ENCODE measurements around the gene TRIO.

Gene TRIO

DNA sequence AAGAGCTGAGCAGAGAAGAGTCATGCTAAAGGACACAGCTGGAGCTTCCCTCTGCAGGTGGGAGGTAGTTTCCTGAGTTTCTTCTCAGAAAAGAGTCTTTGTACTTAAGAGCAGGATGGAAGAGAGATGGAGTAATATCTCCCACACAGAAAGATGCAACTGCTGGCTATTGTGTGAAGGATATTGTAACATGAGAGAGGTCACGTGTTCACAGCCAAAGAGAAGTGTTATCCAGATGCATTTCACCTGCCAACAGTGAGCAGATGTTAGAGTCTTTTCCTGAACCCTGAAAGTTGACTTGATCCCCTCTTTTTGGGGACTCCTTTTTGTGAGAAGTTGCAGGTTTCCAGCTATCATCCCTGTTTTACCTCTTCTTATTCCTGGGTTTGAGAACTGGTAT lies 14.0 kb upstream of the TRIO start:
- H3F3A ChIP-seq (ENCODE audit: insufficient read depth) = no peaks in the 10 kb centered on the region
- TF ChIP-seq, protein P1, sequence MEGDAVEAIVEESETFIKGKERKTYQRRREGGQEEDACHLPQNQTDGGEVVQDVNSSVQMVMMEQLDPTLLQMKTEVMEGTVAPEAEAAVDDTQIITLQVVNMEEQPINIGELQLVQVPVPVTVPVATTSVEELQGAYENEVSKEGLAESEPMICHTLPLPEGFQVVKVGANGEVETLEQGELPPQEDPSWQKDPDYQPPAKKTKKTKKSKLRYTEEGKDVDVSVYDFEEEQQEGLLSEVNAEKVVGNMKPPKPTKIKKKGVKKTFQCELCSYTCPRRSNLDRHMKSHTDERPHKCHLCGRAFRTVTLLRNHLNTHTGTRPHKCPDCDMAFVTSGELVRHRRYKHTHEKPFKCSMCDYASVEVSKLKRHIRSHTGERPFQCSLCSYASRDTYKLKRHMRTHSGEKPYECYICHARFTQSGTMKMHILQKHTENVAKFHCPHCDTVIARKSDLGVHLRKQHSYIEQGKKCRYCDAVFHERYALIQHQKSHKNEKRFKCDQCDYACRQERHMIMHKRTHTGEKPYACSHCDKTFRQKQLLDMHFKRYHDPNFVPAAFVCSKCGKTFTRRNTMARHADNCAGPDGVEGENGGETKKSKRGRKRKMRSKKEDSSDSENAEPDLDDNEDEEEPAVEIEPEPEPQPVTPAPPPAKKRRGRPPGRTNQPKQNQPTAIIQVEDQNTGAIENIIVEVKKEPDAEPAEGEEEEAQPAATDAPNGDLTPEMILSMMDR (IDR thresholded peaks at IDR 0.05; ENCODE audit: insufficient read depth, low read length, poor library complexity, severe bottlenecking) = no peak
- TF ChIP-seq EZH2phosphoT487 (conservative IDR thresholded peaks at IDR 0.05; ENCODE audit: low read length) = no peak
- no peaks in the 10 kb centered on the region for H3K36me3 ChIP-seq (ENCODE audit: low read length)
- no peaks in the 10 kb centered on the region for H4K20me1 ChIP-seq (ENCODE audit: low read depth, low read length)
- H3K27me3 ChIP-seq (ENCODE audit: low read length) = no peaks in the 10 kb centered on the region
- H3K4me3 ChIP-seq (ENCODE audit: insufficient read depth, low read length, poor library complexity, severe bottlenecking) = no peak overlapping the region
- H3K79me2 ChIP-seq (ENCODE audit: insufficient read depth, low read length) = no peaks in the 10 kb centered on the region
- no peak overlapping the region for H3K9ac ChIP-seq (ENCODE audit: low read length)
- no peak overlapping the region for H3K4me2 ChIP-seq (ENCODE audit: low read depth, low read length, poor library complexity, severe bottlenecking)
- no peak overlapping the region for H3K27ac ChIP-seq (ENCODE audit: low read depth, low read length)
- no peaks in the 10 kb centered on the region for H3K9me3 ChIP-seq (ENCODE audit: insufficient read depth, low read length)
- H3K9me2 ChIP-seq (replicated peaks; ENCODE audit: insufficient read depth, low read length) = no peaks in the 10 kb centered on the region
- H2AFZ ChIP-seq (ENCODE audit: low read depth, low read length, severe bottlenecking) = no peak overlapping the region

DNA sequence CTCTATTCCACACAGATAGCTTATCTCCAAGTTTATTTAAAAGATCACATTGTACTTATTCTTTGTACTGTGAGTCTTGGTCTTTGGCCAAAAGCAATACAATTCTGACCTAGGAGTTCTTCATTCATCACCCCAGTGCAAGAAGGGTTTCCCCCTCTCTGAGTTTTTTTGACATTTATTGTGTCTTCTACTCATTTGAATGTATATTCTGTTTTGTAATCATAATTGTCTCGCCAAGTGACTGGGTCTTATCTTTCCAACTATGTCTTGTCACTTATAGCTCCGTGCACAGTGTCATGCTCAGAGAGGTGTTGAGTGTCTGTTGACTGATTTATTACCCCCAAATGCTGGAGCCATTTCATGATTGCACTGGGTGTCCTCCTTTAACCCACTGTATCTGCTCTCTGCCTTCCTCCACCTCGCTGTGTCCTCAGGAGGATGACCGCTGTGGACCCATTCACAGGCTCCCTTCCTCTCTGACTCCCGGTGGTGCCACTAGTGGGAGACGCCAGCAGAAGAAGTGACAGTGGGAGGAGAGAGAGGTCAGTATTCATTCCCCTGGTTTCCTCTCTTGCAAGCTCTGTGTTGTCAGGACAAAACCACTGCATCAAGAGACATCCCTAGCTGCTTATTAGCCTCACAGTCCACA lies 11.2 kb upstream of the TRIO start:
- H4K20me1 ChIP-seq (ENCODE audit: low read depth, low read length) = no peaks in the 10 kb centered on the region
- H2AFZ ChIP-seq (ENCODE audit: low read depth, low read length, severe bottlenecking) = no peak overlapping the region
- H3K9me3 ChIP-seq (ENCODE audit: insufficient read depth, low read length) = no peaks in the 10 kb centered on the region
- H3K27ac ChIP-seq (ENCODE audit: low read depth, low read length) = no peak overlapping the region
- H3K9ac ChIP-seq (ENCODE audit: low read length) = no peak overlapping the region
- no peaks in the 10 kb centered on the region for H3K79me2 ChIP-seq (ENCODE audit: insufficient read depth, low read length)
- no peaks in the 10 kb centered on the region for H3F3A ChIP-seq (ENCODE audit: insufficient read depth)
- TF ChIP-seq EZH2phosphoT487 (conservative IDR thresholded peaks at IDR 0.05; ENCODE audit: low read length) = no peak
- TF ChIP-seq, protein P1 (IDR thresholded peaks at IDR 0.05; ENCODE audit: insufficient read depth, low read length, poor library complexity, severe bottlenecking) = no peak
- no peak overlapping the region for H3K4me3 ChIP-seq (ENCODE audit: insufficient read depth, low read length, poor library complexity, severe bottlenecking)
- H3K27me3 ChIP-seq (ENCODE audit: low read length) = no peaks in the 10 kb centered on the region
- no peak overlapping the region for H3K4me2 ChIP-seq (ENCODE audit: low read depth, low read length, poor library complexity, severe bottlenecking)
- no peaks in the 10 kb centered on the region for H3K9me2 ChIP-seq (replicated peaks; ENCODE audit: insufficient read depth, low read length)
- H3K36me3 ChIP-seq (ENCODE audit: low read length) = no peaks in the 10 kb centered on the region

DNA sequence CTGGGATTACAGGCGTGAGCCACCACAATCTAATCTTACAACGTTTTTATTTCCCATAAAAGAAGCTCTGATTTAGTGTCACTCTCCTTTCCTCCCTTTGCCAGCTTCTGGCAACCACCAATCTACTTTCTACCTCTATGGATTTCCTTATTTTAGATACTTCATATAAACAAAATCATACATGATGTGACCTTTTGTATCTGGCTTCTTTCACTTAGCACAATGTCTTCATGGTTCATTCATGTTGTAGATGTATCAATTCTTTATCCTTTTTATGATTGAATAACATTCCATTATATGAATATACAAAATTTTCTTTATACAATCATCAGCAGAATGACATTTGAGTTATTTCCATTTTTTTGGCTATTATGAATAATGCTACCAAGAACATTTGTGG lies 9.7 kb upstream of the TRIO start:
- Histone ChIP-seq H3K79me2 (ENCODE audit: insufficient read depth, low read length) (no peaks in the 10 kb centered on the region), H4K20me1 (ENCODE audit: low read depth, low read length) (no peaks in the 10 kb centered on the region), H3K9me2 (replicated peaks; ENCODE audit: insufficient read depth, low read length) (no peaks in the 10 kb centered on the region), H2AFZ (ENCODE audit: low read depth, low read length, severe bottlenecking) (no peak overlapping the region), H3K27me3 (ENCODE audit: low read length) (no peaks in the 10 kb centered on the region), H3K4me2 (ENCODE audit: low read depth, low read length, poor library complexity, severe bottlenecking) (no peak overlapping the region), H3K9me3 (ENCODE audit: insufficient read depth, low read length) (no peaks in the 10 kb centered on the region), H3K27ac (ENCODE audit: low read depth, low read length) (no peak overlapping the region), H3K4me3 (ENCODE audit: insufficient read depth, low read length, poor library complexity, severe bottlenecking) (no peak overlapping the region), H3F3A (ENCODE audit: insufficient read depth) (no peaks in the 10 kb centered on the region), H3K9ac (ENCODE audit: low read length) (no peak overlapping the region), H3K36me3 (ENCODE audit: low read length) (no peaks in the 10 kb centered on the region)
- no peak for TF ChIP-seq EZH2phosphoT487 (conservative IDR thresholded peaks at IDR 0.05; ENCODE audit: low read length)
- TF ChIP-seq, protein P1 (IDR thresholded peaks at IDR 0.05; ENCODE audit: insufficient read depth, low read length, poor library complexity, severe bottlenecking) = no peak
